Measurements from ENCODE around the gene ASTN1.

The ASTN1 gene

GRCh38 chr1:177164380-177165068, at the start of gene ASTN1 (continued):
- TF ChIP-seq ZNF26 (tag by site-specific recombination; IDR thresholded peaks at IDR 0.05) (no peak), PRDM4 (tag by site-specific recombination; IDR thresholded peaks at IDR 0.05) (no peak), ZNF521 (tag by site-specific recombination; IDR thresholded peaks at IDR 0.05) (no peak), GFI1B (tag by site-specific recombination; IDR thresholded peaks at IDR 0.05) (no peak), ZNF426 (tag by site-specific recombination; IDR thresholded peaks at IDR 0.05) (no peak), ZNF658 (tag by site-specific recombination; IDR thresholded peaks at IDR 0.05) (no peak), ZNF501 (tag by site-specific recombination; IDR thresholded peaks at IDR 0.05) (no peak), ZNF302 (tag by site-specific recombination; IDR thresholded peaks at IDR 0.05; ENCODE audit: low read depth) (no peak), ZNF184 (tag by site-specific recombination; IDR thresholded peaks at IDR 0.05) (no peak), MYNN (tag by site-specific recombination; IDR thresholded peaks at IDR 0.05; ENCODE audit: borderline replicate concordance) (no peak), ZBTB10 (tag by site-specific recombination; IDR thresholded peaks at IDR 0.05) (no peak), ZNF621 (tag by site-specific recombination; IDR thresholded peaks at IDR 0.05) (no peak), ZNF654 (tag by site-specific recombination; IDR thresholded peaks at IDR 0.05; ENCODE audit: low read depth) (no peak), MZF1 (tag by site-specific recombination; IDR thresholded peaks at IDR 0.05; ENCODE audit: borderline replicate concordance) (no peak), ZNF785 (tag by site-specific recombination; IDR thresholded peaks at IDR 0.05) (no peak), ZNF433 (tag by site-specific recombination; IDR thresholded peaks at IDR 0.05; ENCODE audit: low read depth) (no peak), ZNF558 (tag by site-specific recombination; IDR thresholded peaks at IDR 0.05) (no peak), SALL2 (tag by site-specific recombination; IDR thresholded peaks at IDR 0.05; ENCODE audit: borderline replicate concordance) (no peak), ZNF114 (tag by site-specific recombination; IDR thresholded peaks at IDR 0.05) (no peak), SETDB1 (IDR thresholded peaks at IDR 0.05; ENCODE audit: insufficient read length, low read length) (no peak), ZNF48 (tag by site-specific recombination; IDR thresholded peaks at IDR 0.05) (no peak), ZFP37 (tag by site-specific recombination; IDR thresholded peaks at IDR 0.05) (0 out of 2 replicates have a peak, but pooled peaks have one; percentile 25), ZNF146 (tag by site-specific recombination; IDR thresholded peaks at IDR 0.05) (no peak), ZNF350 (tag by site-specific recombination; IDR thresholded peaks at IDR 0.05) (no peak), ZNF239 (tag by site-specific recombination; IDR thresholded peaks at IDR 0.05) (no peak), KLF1 (tag by site-specific recombination; IDR thresholded peaks at IDR 0.05) (no peak), ZNF140 (tag by site-specific recombination; IDR thresholded peaks at IDR 0.05) (no peak), ZNF2 (tag by site-specific recombination; IDR thresholded peaks at IDR 0.05) (0 out of 2 replicates have a peak, but pooled peaks have one; percentile 48), KLF17 (tag by site-specific recombination; IDR thresholded peaks at IDR 0.05) (peak; percentile 59; the same call in 1 of the 2 replicates), EGR2 (tag by site-specific recombination; IDR thresholded peaks at IDR 0.05; ENCODE audit: low read depth) (no peak), KLF7 (tag by site-specific recombination; IDR thresholded peaks at IDR 0.05; ENCODE audit: borderline replicate concordance) (no peak), ZNF214 (tag by site-specific recombination; IDR thresholded peaks at IDR 0.05; ENCODE audit: borderline replicate concordance) (no peak), WT1 (tag by site-specific recombination; IDR thresholded peaks at IDR 0.05) (0 out of 2 replicates have a peak, but pooled peaks have one; percentile 10)
